H1 (cell line): ENCODE data around the gene KCNT1. TPM values are rescaled to one million over a fixed set of nuclear protein-coding genes. Genes with fewer than 3 reads are reported as not detected.

ENCODE experiments used
- CTCF ChIA-PET: fragments of 300-600 bp; sonication (Branson Sonifier 250); formaldehyde crosslinking; loops from one replicate; lab custom pipeline; 2021; ENCODE audit not compliant: partially characterized antibody; lab: Charles Lee
- POLR2A ChIA-PET: fragments of 300-600 bp; sonication (Branson Sonifier 250); formaldehyde crosslinking; loops from one replicate; lab custom pipeline; 2021; ENCODE audit warnings: inconsistent platforms; ENCODE audit not compliant: partially characterized antibody; lab: Charles Lee
- DNase-seq, 2 experiments: peaks; one replicate each; pipeline versions ENCODE4 v3.0.0 to v3.0.0-alpha.2; 2010 to 2022; ENCODE audit warnings: low spot score in 2 of 2, low read depth in 1 of 2, mixed read lengths in 1 of 2
- FAIRE-seq: peaks from 2 replicates; lab custom pipeline; 2011; peaks lifted over from hg19 to GRCh38; lab: Jason Lieb, UNC
- H2AFZ ChIP-seq: 2 replicates; pipeline ENCODE4 v1.8.1; 2012; ENCODE audit warnings: low read length, inconsistent platforms
- H2AK5ac ChIP-seq: 2 replicates; pipeline ENCODE4 v1.6.1; 2013; ENCODE audit warnings: low read depth, low read length
- H2BK120ac ChIP-seq: replicated peaks from 2 replicates; pipeline ENCODE3; 2013; ENCODE audit warnings: low read depth, low read length, inconsistent platforms
- H2BK12ac ChIP-seq: 2 replicates; pipeline ENCODE4 v1.6.1; 2013; ENCODE audit warnings: low read depth, low read length
- H2BK15ac ChIP-seq: 2 replicates; pipeline ENCODE4 v1.6.1; 2013; ENCODE audit warnings: low read length
- H2BK20ac ChIP-seq: 2 replicates; pipeline ENCODE4 v1.6.1; 2013; ENCODE audit warnings: low read length
- H2BK5ac ChIP-seq: 2 replicates; pipeline ENCODE4 v1.6.1; 2013; ENCODE audit warnings: low read depth, low read length
- H3K14ac ChIP-seq: 2 replicates; pipeline ENCODE4 v1.6.1; 2013; ENCODE audit warnings: inconsistent platforms; ENCODE audit not compliant: insufficient read length
- H3K18ac ChIP-seq: 2 replicates; pipeline ENCODE4 v1.6.1; 2013; ENCODE audit warnings: low read length; ENCODE audit errors: extremely low read depth
- H3K23ac ChIP-seq: 2 replicates; pipeline ENCODE4 v1.6.1; 2013; ENCODE audit warnings: inconsistent platforms; ENCODE audit not compliant: insufficient read length
- H3K23me2 ChIP-seq: 2 replicates; pipeline ENCODE4 v1.6.1; 2013; ENCODE audit warnings: low read depth, low read length
- H3K27ac ChIP-seq: 2 replicates; pipeline ENCODE4 v1.6.1; 2011; ENCODE audit warnings: low read depth, low read length, inconsistent platforms
- H3K27me3 ChIP-seq, 4 experiments: replicated peaks in 1 of 4; 1 replicate in 1 of 4; 2 replicates in 3 of 4; pipeline versions ENCODE4 v1.6.1 to v1.8.1; 2011 to 2013; ENCODE audit warnings: low read length in 3 of 4, mild to moderate bottlenecking in 3 of 4, inconsistent platforms in 2 of 4, mixed read lengths in 2 of 4, moderate library complexity in 1 of 4; ENCODE audit not compliant: control insufficient read depth in 3 of 4, insufficient read depth in 3 of 4; ENCODE audit errors: extremely low read depth in 1 of 4
- H3K36me3 ChIP-seq, 4 experiments: 2 replicates each; pipeline versions ENCODE4 v1.6.1 to v1.8.1; 2011 to 2013; ENCODE audit warnings: mild to moderate bottlenecking in 4 of 4, low read length in 3 of 4, moderate library complexity in 2 of 4, control low read depth in 1 of 4, inconsistent platforms in 1 of 4; ENCODE audit not compliant: insufficient read depth in 4 of 4, control insufficient read depth in 2 of 4
- H3K4ac ChIP-seq: replicated peaks from 2 replicates; pipeline ENCODE3; 2013; ENCODE audit warnings: low read length, low read depth, mixed read lengths, inconsistent platforms; ENCODE audit not compliant: insufficient read length
- H3K4me1 ChIP-seq, 4 experiments: replicated peaks in 1 of 4; 1 replicate in 1 of 4; 2 replicates in 3 of 4; pipeline versions ENCODE4 v1.6.1 to v1.8.1; 2011 to 2013; ENCODE audit warnings: low read length in 3 of 4, inconsistent platforms in 2 of 4, mixed read lengths in 1 of 4; ENCODE audit not compliant: insufficient read depth in 4 of 4, control insufficient read depth in 3 of 4
- H3K4me2 ChIP-seq, 2 experiments: 2 replicates each; pipeline versions ENCODE4 v1.6.1 to v1.8.1; 2011 to 2013; ENCODE audit warnings: low read depth in 2 of 2, low read length in 2 of 2, control low read depth in 1 of 2, inconsistent platforms in 1 of 2, mild to moderate bottlenecking in 1 of 2; ENCODE audit not compliant: insufficient read depth in 1 of 2
- H3K4me3 ChIP-seq, 4 experiments: fragments of 200-600, 300-600 bp in 1 of 4; sonication (generic), shearing (Covaris generic), sonication (Bioruptor Twin) in 1 of 4; 2 replicates each; pipeline versions ENCODE4 v1.5.1 to v1.8.1; 2011 to 2016; ENCODE audit warnings: low read length in 4 of 4, low read depth in 3 of 4, control low read depth in 2 of 4, inconsistent platforms in 2 of 4, mild to moderate bottlenecking in 2 of 4, mixed read lengths in 1 of 4, moderate library complexity in 1 of 4; ENCODE audit not compliant: insufficient read depth in 2 of 4; ENCODE audit errors: extremely low read depth in 1 of 4
- H3K56ac ChIP-seq: replicated peaks from 2 replicates; pipeline ENCODE3; 2013; ENCODE audit warnings: low read depth, mild to moderate bottlenecking, mixed read lengths, low read length, inconsistent platforms; ENCODE audit not compliant: insufficient read length
- H3K79me1 ChIP-seq: 2 replicates; pipeline ENCODE4 v1.6.1; 2013; ENCODE audit warnings: low read depth, low read length, control low read depth
- H3K79me2 ChIP-seq, 2 experiments: 2 replicates each; pipeline versions ENCODE4 v1.6.1 to v1.8.1; 2012 to 2013; ENCODE audit warnings: low read length in 2 of 2, mild to moderate bottlenecking in 2 of 2, inconsistent platforms in 1 of 2; ENCODE audit not compliant: insufficient read depth in 2 of 2, control insufficient read depth in 1 of 2
- H3K9ac ChIP-seq, 4 experiments: replicated peaks in 1 of 4; 1 replicate in 1 of 4; 2 replicates in 3 of 4; pipeline versions ENCODE4 v1.6.1 to v1.8.1; 2011 to 2013; ENCODE audit warnings: low read depth in 3 of 4, low read length in 3 of 4, control low read depth in 2 of 4, mild to moderate bottlenecking in 2 of 4, moderate library complexity in 2 of 4, inconsistent platforms in 1 of 4; ENCODE audit errors: extremely low read depth in 1 of 4
- H3K9me3 ChIP-seq, 2 experiments: 2 replicates each; pipeline versions ENCODE4 v1.6.1 to v1.8.1; 2012 to 2013; ENCODE audit warnings: mild to moderate bottlenecking in 2 of 2, moderate library complexity in 2 of 2, control low read depth in 1 of 2, inconsistent platforms in 1 of 2, low read depth in 1 of 2, low read length in 1 of 2, mixed read lengths in 1 of 2; ENCODE audit not compliant: insufficient read depth in 2 of 2
- H4K20me1 ChIP-seq, 2 experiments: replicated peaks in 1 of 2; 2 replicates each; pipeline versions ENCODE3 to v1.8.1; 2011 to 2013; ENCODE audit warnings: inconsistent platforms in 2 of 2, low read length in 2 of 2, mild to moderate bottlenecking in 1 of 2; ENCODE audit not compliant: insufficient read depth in 2 of 2, control insufficient read depth in 1 of 2
- H4K5ac ChIP-seq: 2 replicates; pipeline ENCODE4 v1.6.1; 2013; ENCODE audit warnings: low read length, low read depth, mixed read lengths, inconsistent platforms; ENCODE audit not compliant: insufficient read length
- H4K8ac ChIP-seq: 2 replicates; pipeline ENCODE4 v1.8.0; 2013; ENCODE audit warnings: mild to moderate bottlenecking, moderate library complexity, low read length, inconsistent platforms; ENCODE audit not compliant: insufficient read depth; ENCODE audit errors: extremely low read depth
- H4K91ac ChIP-seq: replicated peaks from 2 replicates; pipeline ENCODE3; 2013; ENCODE audit warnings: low read length, mixed read lengths, inconsistent platforms; ENCODE audit not compliant: insufficient read length
- ASH2L ChIP-seq: fragments of 200-600, 300-600 bp; sonication (generic); IDR thresholded peaks from one replicate; pipeline ENCODE4 v1.7.1; 2017; ENCODE audit warnings: low read length
- ATF2 ChIP-seq: IDR thresholded peaks from 2 replicates; pipeline ENCODE4 v1.6.1; 2012; ENCODE audit warnings: low read length, inconsistent platforms
- BCL11A ChIP-seq, 2 experiments: IDR thresholded peaks; one replicate each; pipeline ENCODE4 v1.6.1; 2011; ENCODE audit warnings: low read depth in 2 of 2, low read length in 2 of 2, mild to moderate bottlenecking in 2 of 2
- CBX5 ChIP-seq: fragments of 300-800, 300-1000 bp; sonication (generic); IDR thresholded peaks from 2 replicates; pipeline ENCODE4 v1.7.1; 2016; ENCODE audit warnings: antibody characterized with exemption, low read length, low read depth
- CBX8 ChIP-seq: fragments of 300-800, 300-1000 bp; sonication (generic); IDR thresholded peaks from 2 replicates; pipeline ENCODE4 v1.7.1; 2016; ENCODE audit warnings: low read depth, low read length, borderline replicate concordance
- EP300 ChIP-seq, 2 experiments: IDR thresholded peaks; 1 replicate in 1 of 2; 2 replicates in 1 of 2; pipeline ENCODE4 v1.6.1; 2011 to 2012; ENCODE audit warnings: low read depth in 2 of 2, low read length in 2 of 2, mild to moderate bottlenecking in 2 of 2, borderline replicate concordance in 1 of 2, inconsistent platforms in 1 of 2, moderate library complexity in 1 of 2
- GTF2F1 ChIP-seq: IDR thresholded peaks from 2 replicates; pipeline ENCODE4 v1.6.1; 2012; ENCODE audit warnings: low read depth, low read length, improper control_type of control experiment, borderline replicate concordance
- JUND ChIP-seq: IDR thresholded peaks from 2 replicates; pipeline ENCODE4 v1.6.1; 2011; ENCODE audit warnings: mild to moderate bottlenecking, improper control_type of control experiment, low read length
- POLR2A ChIP-seq, 2 experiments: IDR thresholded peaks; 1 replicate in 1 of 2; 2 replicates in 1 of 2; pipeline ENCODE4 v1.6.1; 2011; ENCODE audit warnings: low read depth in 2 of 2, low read length in 2 of 2, mild to moderate bottlenecking in 2 of 2; ENCODE audit errors: control extremely low read depth in 1 of 2
- SAP30 ChIP-seq: fragments of 300-600 bp; sonication (generic); IDR thresholded peaks from 2 replicates; pipeline ENCODE4 v1.7.1; 2012; ENCODE audit warnings: low read length, moderate library complexity, mild to moderate bottlenecking, inconsistent platforms; ENCODE audit not compliant: insufficient read depth, insufficient replicate concordance
- WGBS, 2 experiments: shearing (Covaris generic) in 1 of 2; methylation state at CpG; one replicate each; pipeline versions ENCODE4 v1.1.6 to v1.1.7; 2013 to 2015; ENCODE audit warnings: low lambda C conversion rate in 2 of 2, mixed read lengths in 2 of 2, inconsistent platforms in 1 of 2, low coverage in 1 of 2, missing lambda C conversion rate in 1 of 2; ENCODE audit not compliant: insufficient replicate concordance in 2 of 2, insufficient coverage in 1 of 2, insufficient read length in 1 of 2; ENCODE audit errors: extremely low coverage in 1 of 2, missing lambda C conversion rate in 1 of 2; 5-methylcytosine and 5-hydroxymethylcytosine counted together
- polyA plus RNA-seq, 7 experiments: library from polyadenylated mRNA; depleted of rRNA in 3 of 7; stranded (reverse) in 5 of 7; unstranded in 2 of 7; fragments of >200 nt in 5 of 7; fragments of 200-250 nt in 2 of 7; gene quantifications; 1 replicate in 5 of 7; 2 replicates in 1 of 7; 4 replicates in 1 of 7; pipeline versions ENCODE4 v1.2.1 to v1.2.3, GENCODE V29; 2011 to 2013; ENCODE audit warnings: missing spikeins in 2 of 7, mixed read lengths in 2 of 7
- total RNA-seq: library from RNA; stranded (reverse); fragmentation: NEBNext Ultra II Directional; extraction: Animal tissue kit (Norgen Biotek cat#: 25700); gene quantifications from 2 replicates; pipeline ENCODE4 v1.2.1, GENCODE V29; 2021

Gene KCNT1
- total and polyA plus RNA-seq, 2 of the 8 experiments (the other 6 are each of a cell fraction or from before 2014, with no cell fraction given) = 0.13 to 0.20 TPM

- no peak overlapping the region for H3K27ac ChIP-seq
- H2AK5ac ChIP-seq = no peak overlapping the region
- H2BK12ac ChIP-seq = no peak overlapping the region
- no peak overlapping the region for H3K4me2 ChIP-seq
- no peaks in the 10 kb centered on the region for H4K20me1 ChIP-seq
- H3K27me3 ChIP-seq = no peaks in the 10 kb centered on the region
- no peak overlapping the region for H3K14ac ChIP-seq
- H3K9me3 ChIP-seq = peaks cover 4 to 12% of the 10 kb centered on the region in 2 experiments; a peak in 2 of 4 replicates
- no peaks in the 10 kb centered on the region for H3K23me2 ChIP-seq
- DNase-seq = no peak
- H2BK20ac ChIP-seq = no peak overlapping the region
- TF ChIP-seq CBX8 = no peak
- TF ChIP-seq JUND = no peak
- TF ChIP-seq GTF2F1 = no peak
- TF ChIP-seq BCL11A (IDR thresholded peaks at IDR 0.05; ENCODE audit: low read depth in 2 of 2, low read length in 2 of 2) = no peak
- no peak for TF ChIP-seq ATF2
- no peak for TF ChIP-seq POLR2A (IDR thresholded peaks at IDR 0.05; ENCODE audit: control extremely low read depth in 1 of 2, low read depth in 2 of 2, low read length in 2 of 2)
- no peak for TF ChIP-seq SAP30
- no peak for TF ChIP-seq EP300 (IDR thresholded peaks at IDR 0.05; ENCODE audit: borderline replicate concordance in 1 of 2, low read depth in 2 of 2, low read length in 2 of 2)
- no peak for TF ChIP-seq ASH2L
- TF ChIP-seq CBX5 = no peak
- TF ChIP-seq, all 59 proteins: peak for 0
- Histone ChIP-seq H3K4me3 (no peak overlapping the region), H3K79me1 (no peaks in the 10 kb centered on the region), H2BK5ac (no peak overlapping the region; the same call in 1 of the 2 replicates), H3K36me3 (no peaks in the 10 kb centered on the region), H2BK15ac (no peak overlapping the region), H3K79me2 (no peaks in the 10 kb centered on the region), H3K56ac (no peak overlapping the region), H3K4ac (no peak overlapping the region), H2BK120ac (no peak overlapping the region), H3K9ac (no peak overlapping the region), H4K8ac (no peak overlapping the region), H3K4me1 (no peaks in the 10 kb centered on the region), H3K18ac (no peak overlapping the region), H4K5ac (no peak overlapping the region), H2AFZ (no peak overlapping the region), H3K23ac (no peak overlapping the region), H4K91ac (no peak overlapping the region)
- ChIA-PET POLR2A (no interaction called here), CTCF (interaction anchor here (0.7 to 1.9 kb wide), 4 partner anchors 12 to 59 kb away, joined by 3 to 8 read pairs (median 5); no protein-coding TSS in a partner anchor)
- WGBS, 2 experiments = 93% methylated on average over 12 of the region's 13 CpGs; no CpG with 5 or more reads in 1 of the 2 experiments
- FAIRE-seq = no peak
Measured at GRCh38 chr9:135762921-135763320, 60.9 kb downstream of the KCNT1 start.
